Measurements from ENCODE around the gene NCL. TPM values are rescaled to one million over a fixed set of nuclear protein-coding genes. Genes with fewer than 3 reads are reported as not detected.
A peak's percentile ranks its signal among the peaks of the same experiment; 100 is the strongest.

The NCL gene
- total and polyA plus RNA-seq, 2 of the 13 experiments (the other 11 are each of a cell fraction or from before 2014, with no cell fraction given): 105 to 779 TPM

DNA sequence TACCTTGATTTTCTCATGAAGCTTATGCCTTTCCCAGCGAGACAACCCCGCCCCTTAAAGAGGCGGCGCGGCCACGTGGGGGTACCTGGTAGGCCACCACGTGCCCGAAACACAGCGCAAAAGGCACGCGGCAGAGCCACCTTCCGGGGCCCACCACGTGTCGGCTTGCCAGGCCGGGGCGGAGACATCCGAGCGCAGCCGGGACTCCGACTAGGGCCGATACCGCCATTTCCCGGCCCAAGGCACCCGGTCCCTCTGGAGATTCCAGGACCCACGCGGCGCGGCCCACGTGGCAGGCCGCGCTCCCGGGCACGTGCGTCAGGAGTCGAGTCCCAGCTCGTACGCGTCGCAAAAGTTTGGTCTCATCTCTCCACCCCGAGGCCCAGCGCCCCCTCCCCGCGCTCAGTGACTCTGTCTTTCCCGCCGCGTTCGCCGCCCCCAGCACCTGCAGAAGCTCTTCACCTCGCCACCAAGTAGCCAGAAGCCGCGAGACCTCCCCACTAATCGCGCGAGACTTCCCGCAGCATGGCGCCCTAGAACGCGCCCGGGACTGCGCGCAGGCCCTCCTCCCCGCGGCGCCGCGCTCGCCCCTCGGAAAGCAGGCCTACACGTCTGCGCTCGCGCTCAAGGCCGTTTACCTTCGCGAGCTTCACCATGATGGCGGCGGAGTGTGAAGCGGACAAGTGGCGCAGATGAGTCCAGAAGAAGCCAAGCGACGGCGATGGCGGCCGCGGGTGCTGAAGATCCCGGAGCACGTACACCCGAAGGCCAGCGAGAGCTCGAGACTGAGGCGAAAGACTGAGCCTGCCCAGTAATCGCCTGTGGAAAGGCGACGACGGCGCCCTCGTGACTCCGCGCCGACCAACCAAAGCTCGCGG, at the start of gene NCL (continued):
- TF ChIP-seq PAXIP1 (CRISPR knock-in tag; conservative IDR thresholded peaks at IDR 0.05): peak; percentile 38; the same call in 1 of the 2 replicates
- TF ChIP-seq YEATS2 (CRISPR knock-in tag; IDR thresholded peaks at IDR 0.05; ENCODE audit: borderline replicate concordance): peak; percentile 90
- TF ChIP-seq ZNF792 (CRISPR knock-in tag; IDR thresholded peaks at IDR 0.05): peak; percentile 66
- TF ChIP-seq RFX1 (IDR thresholded peaks at IDR 0.05): no peak
- TF ChIP-seq ZNF678 (CRISPR knock-in tag; IDR thresholded peaks at IDR 0.05): peak; percentile 58; the same call in 1 of the 2 replicates
- TF ChIP-seq POGZ (CRISPR knock-in tag; IDR thresholded peaks at IDR 0.05): peak; percentile 94
- TF ChIP-seq KDM3A (CRISPR knock-in tag; IDR thresholded peaks at IDR 0.05; ENCODE audit: low read depth): peak; percentile 79
- TF ChIP-seq ZSCAN29 (CRISPR knock-in tag; conservative IDR thresholded peaks at IDR 0.05): peak; percentile 86
- TF ChIP-seq, protein P1, sequence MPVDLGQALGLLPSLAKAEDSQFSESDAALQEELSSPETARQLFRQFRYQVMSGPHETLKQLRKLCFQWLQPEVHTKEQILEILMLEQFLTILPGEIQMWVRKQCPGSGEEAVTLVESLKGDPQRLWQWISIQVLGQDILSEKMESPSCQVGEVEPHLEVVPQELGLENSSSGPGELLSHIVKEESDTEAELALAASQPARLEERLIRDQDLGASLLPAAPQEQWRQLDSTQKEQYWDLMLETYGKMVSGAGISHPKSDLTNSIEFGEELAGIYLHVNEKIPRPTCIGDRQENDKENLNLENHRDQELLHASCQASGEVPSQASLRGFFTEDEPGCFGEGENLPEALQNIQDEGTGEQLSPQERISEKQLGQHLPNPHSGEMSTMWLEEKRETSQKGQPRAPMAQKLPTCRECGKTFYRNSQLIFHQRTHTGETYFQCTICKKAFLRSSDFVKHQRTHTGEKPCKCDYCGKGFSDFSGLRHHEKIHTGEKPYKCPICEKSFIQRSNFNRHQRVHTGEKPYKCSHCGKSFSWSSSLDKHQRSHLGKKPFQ (CRISPR knock-in tag; IDR thresholded peaks at IDR 0.05; ENCODE audit: insufficient replicate concordance): peak; percentile 96
- TF ChIP-seq HMGA1 (CRISPR knock-in tag; conservative IDR thresholded peaks at IDR 0.05): no peak
- peak; percentile 97 for TF ChIP-seq ATAD3A (CRISPR knock-in tag; IDR thresholded peaks at IDR 0.05)
- peak; percentile 88 for TF ChIP-seq AHDC1 (CRISPR knock-in tag; IDR thresholded peaks at IDR 0.05; ENCODE audit: borderline replicate concordance)
- TF ChIP-seq ATF7 (IDR thresholded peaks at IDR 0.05): no peak
- TF ChIP-seq ATF7 (CRISPR knock-in tag; IDR thresholded peaks at IDR 0.05): no peak
- peak; percentile 98 for TF ChIP-seq KDM4B (CRISPR knock-in tag; IDR thresholded peaks at IDR 0.05)
- TF ChIP-seq HMG20A (CRISPR knock-in tag; IDR thresholded peaks at IDR 0.05; ENCODE audit: borderline replicate concordance): peak; percentile 46
- TF ChIP-seq CBX5 (CRISPR knock-in tag; IDR thresholded peaks at IDR 0.05; ENCODE audit: borderline replicate concordance): peak; percentile 67
- peak; percentile 95 for TF ChIP-seq ZNF547 (CRISPR knock-in tag; IDR thresholded peaks at IDR 0.05)
- TF ChIP-seq GFI1 (CRISPR knock-in tag; IDR thresholded peaks at IDR 0.05; ENCODE audit: borderline replicate concordance): peak; percentile 77

Data from HepG2 (cell line).